HEK293T (cell line): Measurements from ENCODE around the gene HKDC1.

Experiments
- CTCF ChIA-PET: fragments of 350-600 bp; formaldehyde crosslinking; extraction: SDS; loops from one replicate; lab custom pipeline; 2021; ENCODE audit warnings: antibody characterized with exemption, inconsistent platforms; lab: Yijun Ruan, JAX
- POLR2A ChIA-PET: fragments of 350-600 bp; formaldehyde crosslinking; extraction: SDS; loops from one replicate; lab custom pipeline; 2020; ENCODE audit warnings: antibody characterized with exemption, inconsistent platforms; lab: Yijun Ruan, JAX
- DNase-seq: peaks from one replicate; pipeline ENCODE4 v3.0.0; 2012; ENCODE audit warnings: mixed read lengths; ENCODE audit errors: extremely low spot score
- ARNT ChIP-seq: fragments of 450-650 bp; IDR thresholded peaks from 2 replicates; pipeline ENCODE4 v1.6.1; 2017; ENCODE audit warnings: mild to moderate bottlenecking
- BHLHE40 ChIP-seq: fragments of 450-650 bp; IDR thresholded peaks from 2 replicates; pipeline ENCODE4 v1.6.1; 2016; ENCODE audit warnings: mild to moderate bottlenecking, moderate library complexity, borderline replicate concordance
- CTBP1 ChIP-seq: fragments of 450-650 bp; IDR thresholded peaks from 2 replicates; pipeline ENCODE4 v1.6.1; 2016; ENCODE audit warnings: borderline replicate concordance
- ELF4 ChIP-seq: fragments of 450-650 bp; IDR thresholded peaks from 2 replicates; pipeline ENCODE4 v1.6.1; 2017; ENCODE audit warnings: antibody characterized with exemption
- FOXA1 ChIP-seq: fragments of 450-650 bp; IDR thresholded peaks from 2 replicates; pipeline ENCODE4 v1.6.1; 2016; ENCODE audit warnings: mild to moderate bottlenecking
- FOXK2 ChIP-seq: fragments of 450-650 bp; IDR thresholded peaks from 2 replicates; pipeline ENCODE4 v1.6.1; 2016; ENCODE audit warnings: mild to moderate bottlenecking
- FOXM1 ChIP-seq: fragments of 450-650 bp; IDR thresholded peaks from 2 replicates; pipeline ENCODE4 v1.6.1; 2017; ENCODE audit warnings: mild to moderate bottlenecking, borderline replicate concordance
- HDGF ChIP-seq: fragments of 450-650 bp; IDR thresholded peaks from 2 replicates; pipeline ENCODE4 v1.6.1; 2017; ENCODE audit warnings: antibody characterized with exemption, borderline replicate concordance
- L3MBTL2 ChIP-seq: fragments of 450-650 bp; conservative IDR thresholded peaks from 2 replicates; pipeline ENCODE4 v1.6.1; 2016; ENCODE audit warnings: mild to moderate bottlenecking
- LEF1 ChIP-seq: fragments of 450-650 bp; IDR thresholded peaks from 2 replicates; pipeline ENCODE4 v1.6.1; 2017; ENCODE audit warnings: mild to moderate bottlenecking, borderline replicate concordance
- NFRKB ChIP-seq: fragments of 450-650 bp; IDR thresholded peaks from 2 replicates; pipeline ENCODE4 v1.6.1; 2016; ENCODE audit warnings: mild to moderate bottlenecking, moderate library complexity
- SP1 ChIP-seq: fragments of 450-650 bp; IDR thresholded peaks from 2 replicates; pipeline ENCODE4 v1.6.1; 2017
- SUZ12 ChIP-seq: fragments of 450-650 bp; IDR thresholded peaks from 2 replicates; pipeline ENCODE4 v1.6.1; 2016; ENCODE audit warnings: mild to moderate bottlenecking
- TARDBP ChIP-seq: fragments of 450-650 bp; IDR thresholded peaks from 2 replicates; pipeline ENCODE4 v1.6.1; 2016
- ZNF384 ChIP-seq: fragments of 450-650 bp; IDR thresholded peaks from 2 replicates; pipeline ENCODE4 v1.6.1; 2016
- TF ChIP-seq, protein P1 (sequence below): fragments of 450-650 bp; IDR thresholded peaks from 2 replicates; pipeline ENCODE4 v1.6.1; 2016

HKDC1 gene

DNA sequence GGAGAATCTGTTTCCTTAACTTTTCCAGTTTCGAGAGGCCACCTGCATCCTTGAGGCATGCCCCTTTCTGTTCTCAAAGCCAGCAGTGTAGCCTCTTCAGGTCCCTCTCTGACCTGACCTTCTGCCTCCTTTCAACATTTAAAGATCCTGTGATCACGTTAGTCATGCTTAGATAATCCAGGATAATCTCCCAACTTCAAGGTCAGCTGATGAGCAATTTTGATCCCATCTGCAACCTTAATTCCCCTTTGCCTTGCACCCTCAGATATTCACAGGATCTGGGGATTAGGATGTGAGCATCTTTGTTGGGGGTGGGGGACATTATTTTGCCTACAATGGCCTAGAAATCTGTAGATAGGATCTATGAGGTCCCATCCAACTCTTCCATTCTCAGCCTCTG, 8.0 kb downstream of the HKDC1 start:
- POLR2A ChIA-PET = no interaction called here

DNA sequence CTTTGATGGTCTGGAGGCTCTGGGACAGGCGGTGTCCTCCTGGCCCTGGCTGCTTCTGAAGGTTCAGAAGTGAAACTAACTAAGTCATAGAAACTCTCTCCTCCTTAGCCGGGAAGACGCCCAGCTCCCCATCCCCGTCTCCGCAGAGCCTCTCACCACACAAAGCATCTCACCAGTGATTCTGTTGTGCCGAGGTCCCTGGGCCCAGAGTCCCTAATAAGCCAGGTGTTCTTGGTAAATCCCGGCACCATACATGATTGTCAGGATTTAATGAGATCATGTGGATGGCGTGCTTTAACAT, 9.4 kb downstream of the HKDC1 start:
- TF ChIP-seq L3MBTL2 = no peak
- TF ChIP-seq BHLHE40 = no peak
- no peak for TF ChIP-seq SUZ12
- no peak for TF ChIP-seq ZNF384
- TF ChIP-seq FOXM1 = no peak
- TF ChIP-seq CTBP1 = no peak
- TF ChIP-seq FOXK2 = no peak
- no peak for TF ChIP-seq HDGF
- no peak for TF ChIP-seq LEF1
- TF ChIP-seq, protein P1, sequence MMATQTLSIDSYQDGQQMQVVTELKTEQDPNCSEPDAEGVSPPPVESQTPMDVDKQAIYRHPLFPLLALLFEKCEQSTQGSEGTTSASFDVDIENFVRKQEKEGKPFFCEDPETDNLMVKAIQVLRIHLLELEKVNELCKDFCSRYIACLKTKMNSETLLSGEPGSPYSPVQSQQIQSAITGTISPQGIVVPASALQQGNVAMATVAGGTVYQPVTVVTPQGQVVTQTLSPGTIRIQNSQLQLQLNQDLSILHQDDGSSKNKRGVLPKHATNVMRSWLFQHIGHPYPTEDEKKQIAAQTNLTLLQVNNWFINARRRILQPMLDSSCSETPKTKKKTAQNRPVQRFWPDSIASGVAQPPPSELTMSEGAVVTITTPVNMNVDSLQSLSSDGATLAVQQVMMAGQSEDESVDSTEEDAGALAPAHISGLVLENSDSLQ = no peak
- no peak for TF ChIP-seq FOXA1
- TF ChIP-seq SP1 = no peak
- no peak for TF ChIP-seq NFRKB
- TF ChIP-seq ELF4 = no peak
- no peak for TF ChIP-seq TARDBP
- no peak for TF ChIP-seq ARNT
- POLR2A ChIA-PET = no interaction called here
- no peak for DNase-seq
- CTCF ChIA-PET = interaction anchor here (0.6 kb wide), 1 partner anchor 80 kb away, joined by 4 read pairs; no protein-coding TSS in a partner anchor

More for the DNA sequence above, 8.0 kb downstream of the HKDC1 start:
- DNase-seq = no peak
- TF ChIP-seq SUZ12 (no peak), BHLHE40 (no peak), TARDBP (no peak), CTBP1 (no peak)
- CTCF ChIA-PET = interaction anchor here (0.5 kb wide), 1 partner anchor 83 kb away, joined by 3 read pairs; no protein-coding TSS in a partner anchor

DNA sequence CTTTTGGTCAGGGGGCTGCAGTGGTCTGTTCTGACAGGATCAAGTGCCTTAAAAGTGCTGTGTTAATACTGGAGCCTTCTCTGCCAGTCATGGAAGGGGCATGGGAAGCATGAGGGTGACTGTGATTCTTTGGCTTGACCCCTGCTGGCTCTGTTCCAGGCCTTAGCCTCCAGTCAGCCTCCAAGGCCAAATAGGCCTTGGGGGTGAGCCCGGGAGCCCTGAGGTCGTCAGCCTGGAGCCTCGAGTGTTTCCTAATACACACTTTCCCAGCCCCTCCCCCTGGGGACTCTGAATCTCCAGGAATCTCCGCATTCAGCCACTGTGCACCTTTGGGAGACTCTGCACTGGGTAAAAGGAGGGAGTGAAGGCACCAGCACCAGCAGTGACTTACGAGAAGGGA, 10.0 kb downstream of the HKDC1 start:
- CTCF ChIA-PET = no interaction called here
- POLR2A ChIA-PET = no interaction called here

DNA sequence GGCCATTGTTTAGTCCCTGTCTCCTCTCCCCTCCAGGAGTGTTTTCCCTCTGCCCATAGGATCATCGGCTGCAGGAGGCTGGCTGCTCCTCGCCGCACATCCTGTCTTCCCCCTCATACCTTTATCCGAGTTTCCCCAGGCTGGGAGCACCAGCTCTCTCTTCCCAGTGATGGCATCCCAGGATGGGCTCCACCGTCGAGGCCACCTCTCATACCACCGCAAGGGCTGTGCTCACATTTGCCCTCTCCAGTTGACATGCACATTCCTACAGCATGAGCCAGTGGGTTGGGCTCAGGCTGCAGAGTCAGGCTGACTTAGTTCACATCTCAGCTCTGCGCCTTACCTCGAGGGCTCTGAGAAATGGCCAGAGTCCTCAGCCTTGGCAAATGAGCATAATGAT, 12.1 kb downstream of the HKDC1 start:
- ChIA-PET POLR2A (no interaction called here), CTCF (interaction anchor here (1.4 kb wide), 1 partner anchor 158 kb away, joined by 3 read pairs; no protein-coding TSS in a partner anchor)
- DNase-seq = no peak
- no peak for TF ChIP-seq SP1
- TF ChIP-seq BHLHE40 = no peak
- TF ChIP-seq L3MBTL2 = no peak
- no peak for TF ChIP-seq ZNF384
- no peak for TF ChIP-seq ELF4
- TF ChIP-seq FOXM1 = no peak
- TF ChIP-seq HDGF = no peak
- TF ChIP-seq ARNT = no peak
- no peak for TF ChIP-seq TARDBP
- TF ChIP-seq SUZ12 = no peak
- TF ChIP-seq FOXA1 = no peak
- TF ChIP-seq, protein P1 = no peak
- TF ChIP-seq FOXK2 = no peak
- no peak for TF ChIP-seq CTBP1
- no peak for TF ChIP-seq NFRKB

More for the DNA sequence above, 10.0 kb downstream of the HKDC1 start:
- DNase-seq = no peak
- TF ChIP-seq TARDBP = no peak
- no peak for TF ChIP-seq HDGF
- TF ChIP-seq ELF4 = no peak
- TF ChIP-seq, protein P1 = no peak
- no peak for TF ChIP-seq L3MBTL2
- no peak for TF ChIP-seq SP1
- no peak for TF ChIP-seq BHLHE40
- no peak for TF ChIP-seq CTBP1
- TF ChIP-seq ZNF384 = no peak
- no peak for TF ChIP-seq SUZ12
- no peak for TF ChIP-seq ARNT
- TF ChIP-seq FOXK2 = no peak
- TF ChIP-seq FOXA1 = no peak
- TF ChIP-seq NFRKB = no peak

DNA sequence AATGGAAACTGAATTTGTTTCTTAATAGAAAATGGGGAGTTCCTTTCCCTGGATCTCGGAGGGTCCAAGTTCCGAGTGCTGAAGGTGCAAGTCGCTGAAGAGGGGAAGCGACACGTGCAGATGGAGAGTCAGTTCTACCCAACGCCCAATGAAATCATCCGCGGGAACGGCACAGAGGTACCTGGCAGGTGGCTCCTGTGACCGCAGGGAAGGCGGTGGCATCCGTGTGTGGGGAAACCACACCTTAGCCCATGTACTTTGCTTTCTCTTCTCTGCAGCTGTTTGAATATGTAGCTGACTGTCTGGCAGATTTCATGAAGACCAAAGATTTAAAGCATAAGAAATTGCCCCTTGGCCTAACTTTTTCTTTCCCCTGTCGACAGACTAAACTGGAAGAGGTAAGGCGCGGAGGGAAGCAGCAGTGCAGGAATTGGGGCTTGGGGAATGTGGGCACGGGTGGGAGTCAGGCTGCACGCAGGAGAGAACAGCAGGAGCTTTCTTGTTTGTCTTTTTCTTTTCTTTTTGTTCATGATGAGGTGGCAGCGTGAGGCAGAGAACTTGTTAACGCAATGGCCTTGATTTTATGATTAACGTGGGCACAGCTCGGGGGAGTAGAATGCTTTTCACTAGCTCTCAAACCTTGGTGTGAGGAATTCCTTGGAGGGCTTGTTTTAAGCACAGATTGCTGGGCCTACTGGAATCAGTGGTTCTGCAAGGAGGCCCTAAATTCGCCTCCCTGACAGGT, 12.8 kb downstream of the HKDC1 start:
- POLR2A ChIA-PET = no interaction called here
- TF ChIP-seq SUZ12 (no peak), ELF4 (no peak), NFRKB (no peak), SP1 (no peak), FOXM1 (no peak), FOXK2 (no peak), L3MBTL2 (no peak), TARDBP (no peak), BHLHE40 (no peak), HDGF (no peak), FOXA1 (no peak), ARNT (no peak), CTBP1 (no peak), LEF1 (no peak), ZNF384 (no peak)
- TF ChIP-seq, protein P1 = no peak
- no peak for DNase-seq
- CTCF ChIA-PET = no interaction called here
